ENCODE results near the gene LRRC56.

Gene LRRC56

GRCh38 chr11:537622-538430 lies 499 bp downstream of the LRRC56 start:
- H3K4me3 ChIP-seq (replicated peaks; ENCODE audit: low read depth, low read length) = peak overlapping the region; percentile 34
- no peak for TF ChIP-seq CTCF (IDR thresholded peaks at IDR 0.05; ENCODE audit: low read length, missing control alignments)

GRCh38 chr11:538431-539051 lies 1.2 kb downstream of the LRRC56 start:
- no peak overlapping the region for H3K4me3 ChIP-seq (replicated peaks; ENCODE audit: low read depth, low read length)
- no peak for DNase-seq (ENCODE audit: low read depth)
- TF ChIP-seq CTCF (IDR thresholded peaks at IDR 0.05; ENCODE audit: low read length, missing control alignments) = no peak

More at GRCh38 chr11:537622-538430, 499 bp downstream of the LRRC56 start:
- DNase-seq (ENCODE audit: low read depth) = no peak

GRCh38 chr11:539971-540481 lies 2.7 kb downstream of the LRRC56 start:
- H3K4me3 ChIP-seq (replicated peaks; ENCODE audit: low read depth, low read length) = no peak overlapping the region
- DNase-seq (ENCODE audit: low read depth) = no peak
- no peak for TF ChIP-seq CTCF (IDR thresholded peaks at IDR 0.05; ENCODE audit: low read length, missing control alignments)

GRCh38 chr11:540583-541432 lies 3.5 kb downstream of the LRRC56 start:
- H3K4me3 ChIP-seq (replicated peaks; ENCODE audit: low read depth, low read length) = no peak overlapping the region
- no peak for TF ChIP-seq CTCF (IDR thresholded peaks at IDR 0.05; ENCODE audit: low read length, missing control alignments)
- DNase-seq (ENCODE audit: low read depth) = no peak

- no peak for TF ChIP-seq CTCF (IDR thresholded peaks at IDR 0.05; ENCODE audit: low read length, missing control alignments)
- DNase-seq (ENCODE audit: low read depth) = no peak
- no peak overlapping the region for H3K4me3 ChIP-seq (replicated peaks; ENCODE audit: low read depth, low read length)
These were observed 4.1 kb downstream of the LRRC56 start for GRCh38 chr11:541433-541885.

- no peak for DNase-seq (ENCODE audit: low read depth)
- H3K4me3 ChIP-seq (replicated peaks; ENCODE audit: low read depth, low read length) = no peak overlapping the region
- TF ChIP-seq CTCF (IDR thresholded peaks at IDR 0.05; ENCODE audit: low read length, missing control alignments) = no peak
These were observed 7.5 kb downstream of the LRRC56 start for GRCh38 chr11:544817-545166.

Measured in fibroblast of pulmonary artery (primary cell).